Small intestine (tissue), 7 donors: Measurements from ENCODE around the gene CRYBG3. TPM values are rescaled to one million over a fixed set of nuclear protein-coding genes. Genes with fewer than 3 reads are reported as not detected.

Experiments used
- DNase-seq, 2 donors: peaks; one replicate each; pipeline versions ENCODE4 v3.0.0 to v3.0.0-alpha.2; 2013
- FAIRE-seq: peaks from 2 replicates; lab custom pipeline; 2012; peaks lifted over from hg19 to GRCh38; lab: Jason Lieb, UNC
- H3K27ac ChIP-seq, 3 donors: one replicate each; pipeline ENCODE4 v1.5.1; 2013; ENCODE audit warnings: low read length in 2 of 3, mild to moderate bottlenecking in 2 of 3, control low read depth in 1 of 3, inconsistent platforms in 1 of 3, low read depth in 1 of 3, moderate library complexity in 1 of 3
- H3K27me3 ChIP-seq, 3 donors: one replicate each; pipeline ENCODE4 v1.6.1; 2013; ENCODE audit warnings: low read length in 3 of 3, inconsistent platforms in 1 of 3; ENCODE audit not compliant: control insufficient read depth in 3 of 3, insufficient read depth in 3 of 3
- H3K36me3 ChIP-seq, 3 donors: one replicate each; pipeline ENCODE4 v1.6.1; 2013; ENCODE audit warnings: low read length in 3 of 3, inconsistent platforms in 1 of 3, low read depth in 1 of 3, mild to moderate bottlenecking in 1 of 3, moderate library complexity in 1 of 3; ENCODE audit not compliant: control insufficient read depth in 3 of 3, insufficient read depth in 2 of 3
- H3K4me1 ChIP-seq, 3 donors: one replicate each; pipeline ENCODE4 v1.6.1; 2013; ENCODE audit warnings: low read length in 2 of 3, inconsistent platforms in 1 of 3, low read depth in 1 of 3, mild to moderate bottlenecking in 1 of 3, moderate library complexity in 1 of 3; ENCODE audit not compliant: control insufficient read depth in 3 of 3, insufficient read depth in 2 of 3
- H3K4me3 ChIP-seq, 3 donors: one replicate each; pipeline ENCODE4 v1.5.1; 2013; ENCODE audit warnings: low read length in 3 of 3, control low read depth in 1 of 3, inconsistent platforms in 1 of 3, low read depth in 1 of 3, mild to moderate bottlenecking in 1 of 3, moderate library complexity in 1 of 3
- H3K9me3 ChIP-seq, 2 donors: one replicate each; pipeline ENCODE4 v1.6.1; 2013; ENCODE audit warnings: low read depth in 1 of 2, low read length in 1 of 2; ENCODE audit not compliant: control insufficient read depth in 2 of 2, insufficient read depth in 1 of 2
- WGBS, 3 donors: extraction: QIAGEN DNeasy Blood & Tissue Kit; methylation state at CpG; one replicate each; pipeline ENCODE4 v1.1.7; 2013; 5-methylcytosine and 5-hydroxymethylcytosine counted together
- polyA plus RNA-seq, 4 donors: library from polyadenylated mRNA; stranded (reverse) in 3 of 4; unstranded in 1 of 4; fragments of 200-250 nt in 3 of 4; fragments of 120-200 nt in 1 of 4; gene quantifications; one replicate each; pipeline versions ENCODE4 v1.2.1 to v1.2.3, GENCODE V29; 2013
- donor health status: healthy with polysubstance abuse.
- donor health status: control.
- donor health status: control.
- donor health status: Bipolar disorder and iron deficiency.
- donor health status: healthy.

Gene CRYBG3
- polyA plus RNA-seq, 4 donors, result 1.3 to 11.0 (median 4.1) TPM

GRCh38 chr3:97911459-97911858 is 89.6 kb downstream of the CRYBG3 start:
- FAIRE-seq (no peak), DNase-seq (no peak)
- Histone ChIP-seq H3K27me3 (no peaks in the 10 kb centered on the region), H3K9me3 (no peaks in the 10 kb centered on the region), H3K4me3 (no peak overlapping the region), H3K36me3 (peaks cover 0 to 2% (median 0%) of the 10 kb centered on the region in 3 donors), H3K27ac (no peak overlapping the region), H3K4me1 (no peaks in the 10 kb centered on the region)
- 78 to 93% (median 85%) methylated on average over 3 of the region's 3 CpGs for WGBS, 3 donors

GRCh38 chr3:97914388-97914787 is 92.6 kb downstream of the CRYBG3 start:
- no peak for DNase-seq
- 77 to 81% (median 81%) methylated on average over 2 of the region's 2 CpGs for WGBS, 3 donors

GRCh38 chr3:97916576-97916975 is 94.8 kb downstream of the CRYBG3 start:
- Histone ChIP-seq H3K27me3 (no peaks in the 10 kb centered on the region), H3K4me3 (no peak overlapping the region), H3K9me3 (no peaks in the 10 kb centered on the region), H3K4me1 (no peaks in the 10 kb centered on the region), H3K27ac (no peak overlapping the region), H3K36me3 (peaks cover 0 to 4% (median 2%) of the 10 kb centered on the region in 3 donors)
- DNase-seq, result no peak
- FAIRE-seq, result no peak

More at GRCh38 chr3:97914388-97914787, 92.6 kb downstream of the CRYBG3 start:
- peaks cover 0 to 4% (median 2%) of the 10 kb centered on the region in 3 donors for H3K36me3 ChIP-seq
- H3K9me3 ChIP-seq, result no peaks in the 10 kb centered on the region
- H3K27me3 ChIP-seq, result no peaks in the 10 kb centered on the region
- no peak overlapping the region for H3K4me3 ChIP-seq
- no peaks in the 10 kb centered on the region for H3K4me1 ChIP-seq
- H3K27ac ChIP-seq, result no peak overlapping the region
- FAIRE-seq, result no peak

GRCh38 chr3:97917813-97918536 is 96.2 kb downstream of the CRYBG3 start:
- no peaks in the 10 kb centered on the region for H3K27me3 ChIP-seq
- DNase-seq (no peak), FAIRE-seq (no peak)
- no peaks in the 10 kb centered on the region for H3K9me3 ChIP-seq
- H3K4me3 ChIP-seq, result no peak overlapping the region
- H3K4me1 ChIP-seq, result no peaks in the 10 kb centered on the region
- no peak overlapping the region for H3K27ac ChIP-seq
- peaks cover 0 to 4% (median 2%) of the 10 kb centered on the region in 3 donors for H3K36me3 ChIP-seq
- WGBS, 3 donors, result 74 to 81% (median 79%) methylated on average over 3 of the region's 3 CpGs

GRCh38 chr3:97927704-97928103 is 105.9 kb downstream of the CRYBG3 start:
- Histone ChIP-seq H3K36me3 (peaks cover 0 to 2% (median 0%) of the 10 kb centered on the region in 3 donors), H3K27me3 (no peaks in the 10 kb centered on the region), H3K27ac (no peak overlapping the region), H3K9me3 (no peaks in the 10 kb centered on the region), H3K4me1 (no peaks in the 10 kb centered on the region), H3K4me3 (no peak overlapping the region)
- no peak for FAIRE-seq
- no peak for DNase-seq

- DNase-seq (no peak), FAIRE-seq (no peak)
- H3K4me1 ChIP-seq, result no peaks in the 10 kb centered on the region
- H3K4me3 ChIP-seq, result no peak overlapping the region
- H3K9me3 ChIP-seq, result no peaks in the 10 kb centered on the region
- 82 to 93% (median 91%) methylated on average over 4 of the region's 4 CpGs for WGBS, 3 donors
- H3K27ac ChIP-seq, result no peak overlapping the region
- H3K27me3 ChIP-seq, result no peaks in the 10 kb centered on the region
- H3K36me3 ChIP-seq, result peaks cover 0 to 2% (median 0%) of the 10 kb centered on the region in 3 donors
Observed at GRCh38 chr3:97928986-97929385, 107.2 kb downstream of the CRYBG3 start.

GRCh38 chr3:97930018-97930417 is 108.2 kb downstream of the CRYBG3 start:
- no peak overlapping the region for H3K4me3 ChIP-seq
- H3K4me1 ChIP-seq, result no peaks in the 10 kb centered on the region
- no peak overlapping the region for H3K27ac ChIP-seq
- H3K9me3 ChIP-seq, result no peaks in the 10 kb centered on the region
- no peaks in the 10 kb centered on the region for H3K27me3 ChIP-seq
- FAIRE-seq (no peak), DNase-seq (no peak)
- peaks cover 0 to 2% (median 0%) of the 10 kb centered on the region in 3 donors for H3K36me3 ChIP-seq

- FAIRE-seq, result no peak
Observed at GRCh38 chr3:97931218-97931617, 109.4 kb downstream of the CRYBG3 start.

GRCh38 chr3:97932387-97932801 is 110.6 kb downstream of the CRYBG3 start:
- H3K27me3 ChIP-seq, result no peaks in the 10 kb centered on the region
- no peaks in the 10 kb centered on the region for H3K4me1 ChIP-seq
- peaks cover 0 to 2% (median 2%) of the 10 kb centered on the region in 3 donors for H3K36me3 ChIP-seq
- H3K9me3 ChIP-seq, result no peaks in the 10 kb centered on the region
- WGBS, 3 donors, result 71 to 78% (median 75%) methylated on average over 4 of the region's 4 CpGs
- no peak overlapping the region for H3K4me3 ChIP-seq
- DNase-seq (no peak), FAIRE-seq (no peak)
- H3K27ac ChIP-seq, result no peak overlapping the region

More at GRCh38 chr3:97931218-97931617, 109.4 kb downstream of the CRYBG3 start:
- Histone ChIP-seq H3K4me3 (no peak overlapping the region), H3K27ac (no peak overlapping the region), H3K9me3 (no peaks in the 10 kb centered on the region), H3K4me1 (no peaks in the 10 kb centered on the region), H3K36me3 (peaks cover 0 to 2% (median 2%) of the 10 kb centered on the region in 3 donors), H3K27me3 (no peaks in the 10 kb centered on the region)
- DNase-seq, result no peak
- WGBS, 3 donors, result 60 to 70% (median 67%) methylated on average over 2 of the region's 2 CpGs
